Subcutaneous adipose tissue (tissue), 4 donors: ENCODE results near the gene ACYP1. TPM values are rescaled to one million over a fixed set of nuclear protein-coding genes. Genes with fewer than 3 reads are reported as not detected.

Experiments
- small RNA-seq: library from RNA; depleted of rRNA; stranded (forward); fragments of <200 nt; gene quantifications from one replicate; pipeline ENCODE3, GENCODE V24; 2016
- total RNA-seq, 4 donors: library from RNA; depleted of rRNA; stranded (reverse); fragments of >200 nt; gene quantifications; one replicate each; pipeline ENCODE4 v1.1.0, GENCODE V29; 2016
- TF ChIP-seq, protein P1 (sequence below): fragments of 450-650 bp; IDR thresholded peaks from one replicate; pipeline ENCODE4 v1.5.1; 2016; ENCODE audit warnings: low read depth, mild to moderate bottlenecking, control low read depth, antibody characterized with exemption, moderate library complexity

ACYP1 gene
- total RNA-seq, 4 donors from 2014 or later: 8.1 to 14.1 (median 11.5) TPM

DNA sequence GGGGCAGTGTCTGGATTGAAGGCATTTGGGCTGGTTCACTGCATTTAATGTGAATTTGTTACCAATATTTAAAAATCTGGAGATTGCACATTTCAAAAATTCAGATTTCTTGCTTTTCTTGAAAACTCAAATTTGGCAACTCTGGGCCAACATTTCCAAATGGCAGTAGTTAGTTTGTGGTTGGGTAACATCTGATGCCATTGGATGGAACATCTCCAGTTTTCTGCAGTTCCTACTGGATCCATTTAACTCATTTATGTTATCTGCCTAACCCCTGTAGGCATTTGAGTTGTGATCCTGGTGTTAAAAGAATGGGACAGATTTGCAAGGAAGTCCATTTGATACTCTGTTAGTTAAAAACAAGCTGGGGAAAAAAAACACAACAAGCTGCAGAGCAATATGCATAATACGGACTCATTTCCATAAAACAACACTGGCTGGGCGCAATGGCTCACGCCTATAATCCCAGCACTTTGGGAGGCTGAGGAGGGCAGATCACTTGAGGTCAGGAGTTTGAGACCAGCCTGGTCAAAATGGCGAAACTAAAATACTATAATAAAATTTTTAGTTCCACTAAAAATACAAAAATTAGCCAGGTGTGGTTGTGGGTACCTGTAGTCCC, 53.2 kb downstream of the ACYP1 start:
- TF ChIP-seq, protein P1, sequence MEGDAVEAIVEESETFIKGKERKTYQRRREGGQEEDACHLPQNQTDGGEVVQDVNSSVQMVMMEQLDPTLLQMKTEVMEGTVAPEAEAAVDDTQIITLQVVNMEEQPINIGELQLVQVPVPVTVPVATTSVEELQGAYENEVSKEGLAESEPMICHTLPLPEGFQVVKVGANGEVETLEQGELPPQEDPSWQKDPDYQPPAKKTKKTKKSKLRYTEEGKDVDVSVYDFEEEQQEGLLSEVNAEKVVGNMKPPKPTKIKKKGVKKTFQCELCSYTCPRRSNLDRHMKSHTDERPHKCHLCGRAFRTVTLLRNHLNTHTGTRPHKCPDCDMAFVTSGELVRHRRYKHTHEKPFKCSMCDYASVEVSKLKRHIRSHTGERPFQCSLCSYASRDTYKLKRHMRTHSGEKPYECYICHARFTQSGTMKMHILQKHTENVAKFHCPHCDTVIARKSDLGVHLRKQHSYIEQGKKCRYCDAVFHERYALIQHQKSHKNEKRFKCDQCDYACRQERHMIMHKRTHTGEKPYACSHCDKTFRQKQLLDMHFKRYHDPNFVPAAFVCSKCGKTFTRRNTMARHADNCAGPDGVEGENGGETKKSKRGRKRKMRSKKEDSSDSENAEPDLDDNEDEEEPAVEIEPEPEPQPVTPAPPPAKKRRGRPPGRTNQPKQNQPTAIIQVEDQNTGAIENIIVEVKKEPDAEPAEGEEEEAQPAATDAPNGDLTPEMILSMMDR: no peak

DNA sequence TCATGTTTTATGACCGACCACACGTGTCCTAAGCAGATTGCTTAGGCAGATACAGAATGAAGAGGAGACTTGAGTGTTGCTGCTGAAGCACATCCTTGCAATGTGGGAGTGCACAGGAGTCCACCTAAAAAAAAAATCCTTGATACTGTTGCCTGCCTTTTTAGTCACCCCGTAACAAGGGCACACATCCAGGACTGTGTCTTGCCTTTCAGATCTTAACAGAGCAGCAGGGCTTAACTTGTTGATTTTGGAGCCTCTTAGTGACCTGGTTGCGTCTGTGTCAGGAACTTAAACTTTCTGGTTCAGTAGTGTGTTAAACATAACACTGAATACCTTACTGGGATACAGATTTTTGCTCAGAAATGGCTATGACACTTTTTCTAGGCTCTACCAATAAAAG, 54.6 kb downstream of the ACYP1 start:
- TF ChIP-seq, protein P1: no peak

DNA sequence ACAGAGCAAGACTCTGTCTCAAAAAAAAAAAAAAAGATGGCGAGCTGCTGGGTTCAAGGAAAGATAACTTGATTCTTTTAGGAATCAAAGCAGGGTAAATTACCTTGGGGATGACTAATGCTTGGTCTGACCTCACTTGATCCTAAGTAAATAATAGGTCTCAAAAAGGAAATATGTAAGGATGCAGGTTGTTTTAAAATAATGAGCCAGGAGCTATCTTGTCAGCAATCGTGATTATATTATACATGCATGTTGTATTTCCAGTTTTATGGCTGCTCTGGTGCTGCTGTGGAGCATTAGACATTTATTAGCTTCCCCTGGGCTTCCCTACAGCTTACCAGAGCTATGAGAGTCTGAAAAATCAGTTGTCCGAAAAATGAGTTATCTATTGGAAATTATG, 58.5 kb downstream of the ACYP1 start:
- TF ChIP-seq, protein P1: no peak

DNA sequence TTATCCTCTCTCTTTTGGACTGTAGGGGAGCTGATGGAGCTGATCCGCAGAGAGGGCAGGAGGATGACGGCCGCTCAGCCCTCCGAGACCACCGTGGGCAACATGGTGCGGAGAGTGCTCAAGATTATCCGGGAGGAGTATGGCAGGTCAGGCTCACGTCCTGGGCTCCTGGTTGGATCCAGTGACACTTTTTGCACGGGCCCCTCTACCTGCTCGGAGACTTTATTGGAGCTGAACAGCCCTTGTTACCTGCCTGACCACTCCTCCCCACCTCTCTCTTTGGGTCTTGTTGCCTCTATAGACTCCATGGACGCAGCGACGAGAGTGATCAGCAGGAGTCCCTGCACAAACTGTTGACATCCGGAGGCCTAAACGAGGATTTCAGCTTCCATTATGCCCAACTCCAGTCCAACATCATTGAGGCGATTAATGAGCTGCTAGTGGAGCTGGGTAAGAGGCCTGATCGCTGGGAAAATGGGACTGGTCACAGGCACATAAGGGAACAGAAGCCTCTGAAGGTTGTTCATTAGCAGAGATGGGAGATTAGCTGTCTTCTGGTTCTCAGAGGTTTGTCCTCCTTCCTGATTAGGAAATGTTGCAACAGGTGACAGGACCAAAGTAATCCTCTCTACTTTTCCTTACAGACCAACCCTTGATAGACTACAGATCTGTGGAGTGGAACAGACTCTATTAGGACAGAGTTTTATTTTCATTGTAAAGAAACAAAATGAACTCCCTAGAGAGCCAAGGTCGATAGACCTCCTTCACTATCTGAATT, 60.4 kb downstream of the ACYP1 start:
- TF ChIP-seq, protein P1: no peak

Small RNA genes within 50 kb of the gene (small RNA-seq; reads per million reads assigned to genes)
- gene RNU6-689P: not detected

Other genes starting within 250 kb of the ACYP1 start
- not detected for gene PROX2, start 187.9 kb downstream of the ACYP1 start, total RNA-seq
- gene DLST, start 182.1 kb downstream of the ACYP1 start, total RNA-seq: 100 to 1,000 TPM in 2 of 4 donors, 10 to 100 TPM in 2; 91.8 to 152 (median 109) TPM
- gene RPS6KL1, start 140.8 kb downstream of the ACYP1 start, total RNA-seq: 10 to 100 TPM in 1 of 4 donors, 1 to 10 TPM in 3; 1.1 to 13.6 (median 3.7) TPM
- gene PGF, start 108.4 kb downstream of the ACYP1 start, total RNA-seq: 1 to 10 TPM in 3 of 4 donors, under 1 TPM in 1; 0.68 to 3.5 (median 2.4) TPM
- 10 to 100 TPM; 19.0 to 33.0 (median 26.3) TPM for gene EIF2B2, start 61.1 kb downstream of the ACYP1 start, total RNA-seq
- 10 to 100 TPM; 27.4 to 41.9 (median 31.1) TPM for gene MLH3, start 12.6 kb downstream of the ACYP1 start, total RNA-seq
- gene ZC2HC1C, start 5.6 kb upstream of the ACYP1 start, total RNA-seq: 1 to 10 TPM in 2 of 4 donors, under 1 TPM in 2; 0.51 to 4.2 (median 1.6) TPM
- 10 to 100 TPM; 47.1 to 66.1 (median 59.4) TPM for gene NEK9, start 63.0 kb upstream of the ACYP1 start, total RNA-seq
- gene TMED10, start 112.6 kb upstream of the ACYP1 start, total RNA-seq: 100 to 1,000 TPM; 226 to 421 (median 365) TPM
- gene FOS, start 214.8 kb upstream of the ACYP1 start, total RNA-seq: 100 to 1,000 TPM in 3 of 4 donors, 10 to 100 TPM in 1; 77.0 to 526 (median 215) TPM